ENCODE results near the gene ZFYVE1.
"Not testable (repeated sequence)": the region's sequence is repeated elsewhere in the genome, so short reads cannot be mapped to it uniquely, and the experiment has no call there.

DNA sequence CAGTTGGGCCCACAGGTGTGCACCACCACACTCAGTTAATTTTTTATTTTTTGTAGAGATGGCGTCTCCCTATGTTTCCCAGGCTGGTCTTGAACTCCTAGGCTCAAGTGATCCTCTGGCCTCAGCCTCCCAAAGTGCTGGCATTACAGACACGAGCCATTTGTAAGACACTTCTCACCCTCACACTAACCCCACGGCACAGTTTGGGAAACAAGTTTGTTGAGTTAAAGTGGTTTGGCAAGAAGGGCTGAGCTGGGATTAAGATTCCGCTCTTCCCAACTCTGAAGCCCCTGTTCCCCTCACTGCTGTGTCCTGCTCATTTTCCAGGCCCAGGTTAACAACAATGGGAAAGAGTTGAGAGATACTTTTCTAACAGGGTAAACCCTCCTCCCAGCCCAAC lies 65.9 kb downstream of the ZFYVE1 start:
- TF ChIP-seq ZNF281 (CRISPR knock-in tag; IDR thresholded peaks at IDR 0.05; ENCODE audit: borderline replicate concordance); U2AF1 (optimal IDR thresholded peaks at IDR 0.05; ENCODE audit: low read depth, low read length); CHCHD3 (CRISPR knock-in tag; IDR thresholded peaks at IDR 0.05); ETV6 (CRISPR knock-in tag; conservative IDR thresholded peaks at IDR 0.05): not testable (repeated sequence)

All from HepG2 (cell line).